ENCODE data around the gene HSD17B12. TPM values are rescaled to one million over a fixed set of nuclear protein-coding genes. Genes with fewer than 3 reads are reported as not detected.
A peak's percentile ranks its signal among the peaks of the same experiment; 100 is the strongest.

Gene HSD17B12
- total and polyA plus RNA-seq, 2 of the 13 experiments (the other 11 are each of a cell fraction or from before 2014, with no cell fraction given): 50.3 to 117 TPM

DNA sequence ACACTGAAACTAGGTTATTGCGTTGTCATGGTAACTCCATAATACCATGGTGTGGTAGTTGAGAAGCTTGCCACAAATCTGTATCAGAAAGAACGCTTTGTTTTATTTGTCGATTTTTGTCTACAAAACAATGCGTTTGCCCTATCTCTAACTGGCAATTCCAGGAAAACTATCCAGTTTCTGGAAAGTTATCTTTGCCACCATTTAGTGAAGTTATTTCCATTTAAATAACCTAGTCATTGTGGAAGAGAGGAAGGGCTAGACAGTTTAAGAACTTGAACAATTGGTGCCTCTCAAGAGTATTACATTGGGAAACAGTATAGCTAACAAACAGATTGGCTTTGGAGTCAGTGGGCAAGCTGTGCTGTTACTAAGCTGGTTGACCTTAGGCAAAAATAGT lies 7.9 kb downstream of the HSD17B12 start:
- peaks cover 35% of the 10 kb centered on the region for H4K20me1 ChIP-seq (ENCODE audit: insufficient read depth, low read length)
- H2AFZ ChIP-seq (ENCODE audit: low read length): no peak overlapping the region
- BruUV-seq (replicated peaks): no TSS peak
- no peaks in the 10 kb centered on the region for H3K9me3 ChIP-seq (ENCODE audit: low read length)
- no peak overlapping the region for H3K4me3 ChIP-seq (replicated peaks in 1 of 3; ENCODE audit: insufficient read depth in 1 of 3, low read depth in 2 of 3, low read length in 3 of 3)
- TF ChIP-seq TBX2 (CRISPR knock-in tag; IDR thresholded peaks at IDR 0.05; ENCODE audit: borderline replicate concordance) (no peak), REL (CRISPR knock-in tag; conservative IDR thresholded peaks at IDR 0.05) (no peak), EP300 (IDR thresholded peaks at IDR 0.05; ENCODE audit: low read depth in 2 of 2, low read length in 2 of 2) (no peak), EP300 (CRISPR knock-in tag; IDR thresholded peaks at IDR 0.05; ENCODE audit: borderline replicate concordance) (no peak), ZNF543 (CRISPR knock-in tag; IDR thresholded peaks at IDR 0.05) (no peak), SNAPC2 (CRISPR knock-in tag; IDR thresholded peaks at IDR 0.05) (no peak)
- POLR2A ChIA-PET: no interaction called here
- peaks cover 94% of the 10 kb centered on the region for H3K79me2 ChIP-seq (ENCODE audit: insufficient read depth, low read length)
- no peak overlapping the region for H3K4me2 ChIP-seq (ENCODE audit: low read depth, low read length)
- no peaks in the 10 kb centered on the region for H3K27me3 ChIP-seq (ENCODE audit: control insufficient read depth in 1 of 2, insufficient read depth in 2 of 2, low read length in 2 of 2)
- intact Hi-C loops (cut with micrococcal nuclease; ENCODE audit: unreplicated experiment): no loop called here
- ATAC-seq: no peak
- H3K36me3 ChIP-seq (replicated peaks in 1 of 2; ENCODE audit: control insufficient read depth in 1 of 2, insufficient read depth in 2 of 2, low read length in 2 of 2): peaks cover 2 to 25% of the 10 kb centered on the region in 2 experiments; a peak in 4 of 5 replicates
- CTCF ChIA-PET (ENCODE audit: low intra/inter-chr PET ratio, low total read pairs): no interaction called here
- peaks cover 45% of the 10 kb centered on the region for H3K4me1 ChIP-seq (ENCODE audit: insufficient read depth, low read length)
- peak overlapping the region; percentile 23 for H3K27ac ChIP-seq (ENCODE audit: extremely low read length, insufficient read depth, low read length)
- no peak overlapping the region for H3K9ac ChIP-seq (ENCODE audit: insufficient read depth, low read depth, low read length)
- in situ Hi-C loops (cut with HindIII; ENCODE audit: extremely low pct_ligation_motif_present, low pct_unique_long_range_greater_than_20kb): no loop called here
- 72% methylated on average over 4 of the region's 4 CpGs for WGBS (ENCODE audit: low lambda C conversion rate)
- no peak for FAIRE-seq
- no peak for DNase-seq (ENCODE audit: low spot score)

DNA sequence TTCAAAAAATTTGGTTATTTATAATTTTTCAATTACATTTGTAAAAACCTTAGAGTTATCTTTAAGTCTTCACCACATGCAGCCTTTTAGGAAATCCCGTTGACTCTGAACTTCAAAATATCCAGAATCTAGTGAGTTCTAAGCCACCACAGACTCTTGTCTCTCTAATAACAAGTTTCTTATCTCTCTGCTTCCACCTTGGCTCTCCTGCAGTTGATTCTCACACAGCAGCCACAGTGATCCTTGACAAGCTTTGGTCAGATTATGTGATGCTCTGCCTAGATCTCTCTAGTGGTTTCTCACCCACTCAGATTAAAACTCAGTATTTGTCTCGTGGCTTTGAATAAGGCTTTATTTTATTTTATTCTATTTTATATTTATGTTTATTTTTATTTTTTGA lies 8.6 kb downstream of the HSD17B12 start:
- ATAC-seq (no peak), DNase-seq (ENCODE audit: low spot score) (no peak), FAIRE-seq (no peak)
- H3K4me1 ChIP-seq (ENCODE audit: insufficient read depth, low read length): peaks cover 37% of the 10 kb centered on the region
- H3K27ac ChIP-seq (ENCODE audit: extremely low read length, insufficient read depth, low read length): no peak overlapping the region
- H3K9ac ChIP-seq (ENCODE audit: insufficient read depth, low read depth, low read length): no peak overlapping the region
- no TSS peak for BruUV-seq (replicated peaks)
- TF ChIP-seq SIX1 (CRISPR knock-in tag; IDR thresholded peaks at IDR 0.05; ENCODE audit: borderline replicate concordance) (no peak), ZNF841 (CRISPR knock-in tag; IDR thresholded peaks at IDR 0.05; ENCODE audit: borderline replicate concordance) (no peak), ZNF430 (CRISPR knock-in tag; IDR thresholded peaks at IDR 0.05) (no peak), ZNF713 (CRISPR knock-in tag; IDR thresholded peaks at IDR 0.05) (no peak), CREM (IDR thresholded peaks at IDR 0.05) (no peak), CREM (CRISPR knock-in tag; IDR thresholded peaks at IDR 0.05) (no peak), RAD51 (IDR thresholded peaks at IDR 0.05; ENCODE audit: borderline replicate concordance) (no peak), ZNF329 (CRISPR knock-in tag; IDR thresholded peaks at IDR 0.05; ENCODE audit: low read depth) (no peak), ZNF510 (CRISPR knock-in tag; IDR thresholded peaks at IDR 0.05; ENCODE audit: low read depth) (no peak), ZNF879 (CRISPR knock-in tag; IDR thresholded peaks at IDR 0.05) (no peak), BRCA1 (CRISPR knock-in tag; IDR thresholded peaks at IDR 0.05) (no peak)
- TF ChIP-seq, protein P1, sequence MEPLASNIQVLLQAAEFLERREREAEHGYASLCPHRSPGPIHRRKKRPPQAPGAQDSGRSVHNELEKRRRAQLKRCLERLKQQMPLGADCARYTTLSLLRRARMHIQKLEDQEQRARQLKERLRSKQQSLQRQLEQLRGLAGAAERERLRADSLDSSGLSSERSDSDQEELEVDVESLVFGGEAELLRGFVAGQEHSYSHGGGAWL (CRISPR knock-in tag; IDR thresholded peaks at IDR 0.05): no peak
- TF ChIP-seq, protein P2, sequence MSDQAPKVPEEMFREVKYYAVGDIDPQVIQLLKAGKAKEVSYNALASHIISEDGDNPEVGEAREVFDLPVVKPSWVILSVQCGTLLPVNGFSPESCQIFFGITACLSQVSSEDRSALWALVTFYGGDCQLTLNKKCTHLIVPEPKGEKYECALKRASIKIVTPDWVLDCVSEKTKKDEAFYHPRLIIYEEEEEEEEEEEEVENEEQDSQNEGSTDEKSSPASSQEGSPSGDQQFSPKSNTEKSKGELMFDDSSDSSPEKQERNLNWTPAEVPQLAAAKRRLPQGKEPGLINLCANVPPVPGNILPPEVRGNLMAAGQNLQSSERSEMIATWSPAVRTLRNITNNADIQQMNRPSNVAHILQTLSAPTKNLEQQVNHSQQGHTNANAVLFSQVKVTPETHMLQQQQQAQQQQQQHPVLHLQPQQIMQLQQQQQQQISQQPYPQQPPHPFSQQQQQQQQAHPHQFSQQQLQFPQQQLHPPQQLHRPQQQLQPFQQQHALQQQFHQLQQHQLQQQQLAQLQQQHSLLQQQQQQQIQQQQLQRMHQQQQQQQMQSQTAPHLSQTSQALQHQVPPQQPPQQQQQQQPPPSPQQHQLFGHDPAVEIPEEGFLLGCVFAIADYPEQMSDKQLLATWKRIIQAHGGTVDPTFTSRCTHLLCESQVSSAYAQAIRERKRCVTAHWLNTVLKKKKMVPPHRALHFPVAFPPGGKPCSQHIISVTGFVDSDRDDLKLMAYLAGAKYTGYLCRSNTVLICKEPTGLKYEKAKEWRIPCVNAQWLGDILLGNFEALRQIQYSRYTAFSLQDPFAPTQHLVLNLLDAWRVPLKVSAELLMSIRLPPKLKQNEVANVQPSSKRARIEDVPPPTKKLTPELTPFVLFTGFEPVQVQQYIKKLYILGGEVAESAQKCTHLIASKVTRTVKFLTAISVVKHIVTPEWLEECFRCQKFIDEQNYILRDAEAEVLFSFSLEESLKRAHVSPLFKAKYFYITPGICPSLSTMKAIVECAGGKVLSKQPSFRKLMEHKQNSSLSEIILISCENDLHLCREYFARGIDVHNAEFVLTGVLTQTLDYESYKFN (CRISPR knock-in tag; conservative IDR thresholded peaks at IDR 0.05): no peak
- in situ Hi-C loops (cut with HindIII; ENCODE audit: extremely low pct_ligation_motif_present, low pct_unique_long_range_greater_than_20kb): no loop called here
- POLR2A ChIA-PET: no interaction called here
- no peak overlapping the region for H3K4me2 ChIP-seq (ENCODE audit: low read depth, low read length)
- peaks cover 94% of the 10 kb centered on the region for H3K79me2 ChIP-seq (ENCODE audit: insufficient read depth, low read length)
- H3K9me3 ChIP-seq (ENCODE audit: low read length): no peaks in the 10 kb centered on the region
- H3K27me3 ChIP-seq (ENCODE audit: control insufficient read depth in 1 of 2, insufficient read depth in 2 of 2, low read length in 2 of 2): no peaks in the 10 kb centered on the region
- H3K36me3 ChIP-seq (replicated peaks in 1 of 2; ENCODE audit: control insufficient read depth in 1 of 2, insufficient read depth in 2 of 2, low read length in 2 of 2): peaks cover 2 to 25% of the 10 kb centered on the region in 2 experiments; a peak in 4 of 5 replicates
- H3K4me3 ChIP-seq (replicated peaks in 1 of 3; ENCODE audit: insufficient read depth in 1 of 3, low read depth in 2 of 3, low read length in 3 of 3): no peak overlapping the region
- 94% methylated on average over 2 of the region's 2 CpGs for WGBS (ENCODE audit: low lambda C conversion rate)
- H2AFZ ChIP-seq (ENCODE audit: low read length): no peak overlapping the region
- peaks cover 35% of the 10 kb centered on the region for H4K20me1 ChIP-seq (ENCODE audit: insufficient read depth, low read length)
- intact Hi-C loops (cut with micrococcal nuclease; ENCODE audit: unreplicated experiment): no loop called here
- CTCF ChIA-PET (ENCODE audit: low intra/inter-chr PET ratio, low total read pairs): no interaction called here
